Heart right ventricle (tissue), 16 donors: ENCODE measurements around the gene PXDC1. TPM values are rescaled to one million over a fixed set of nuclear protein-coding genes. Genes with fewer than 3 reads are reported as not detected.

Experiments
- ATAC-seq, 8 donors: fragments of 200-7000 bp; cut with Tn5 transposase; one replicate each; pipeline ENCODE4 v1.9.1; 2020; ENCODE audit warnings: mild to moderate bottlenecking in 8 of 8, moderate library complexity in 8 of 8, moderate number of reproducible peaks in 1 of 8
- DNase-seq, 2 donors: peaks; one replicate each; pipeline ENCODE4 v3.0.0-alpha.2; 2020
- H3K27ac ChIP-seq, 10 donors: fragments of 200-600 bp; sonication (generic) in 2 of 10; one replicate each; pipeline versions ENCODE4 v1.5.0 to v1.8.0; 2020 to 2022; ENCODE audit warnings: mild to moderate bottlenecking in 3 of 10
- H3K27me3 ChIP-seq, 7 donors: fragments of 200-600 bp; one replicate each; pipeline ENCODE4 v1.8.0; 2021 to 2022; ENCODE audit warnings: mild to moderate bottlenecking in 2 of 7
- H3K36me3 ChIP-seq, 9 donors: fragments of 200-600 bp; sonication (generic) in 1 of 9; one replicate each; pipeline versions ENCODE4 v1.5.0 to v1.8.0; 2020 to 2022; ENCODE audit warnings: mild to moderate bottlenecking in 2 of 9
- H3K4me1 ChIP-seq, 9 donors: fragments of 200-600 bp; sonication (generic) in 1 of 9; one replicate each; pipeline versions ENCODE4 v1.5.0 to v1.8.0; 2020 to 2022; ENCODE audit warnings: mild to moderate bottlenecking in 4 of 9
- H3K4me3 ChIP-seq, 10 donors: fragments of 200-600 bp; sonication (generic) in 2 of 10; one replicate each; pipeline versions ENCODE4 v1.5.0 to v1.8.0; 2020 to 2022; ENCODE audit warnings: mild to moderate bottlenecking in 7 of 10, moderate library complexity in 2 of 10
- H3K9me3 ChIP-seq, 11 donors: fragments of 200-600 bp in 10 of 11; sonication (generic) in 2 of 11; one replicate each; pipeline versions ENCODE4 v1.5.0 to v1.8.0; 2013 to 2022; ENCODE audit warnings: mild to moderate bottlenecking in 2 of 11, control low read depth in 1 of 11, moderate library complexity in 1 of 11
- WGBS, 2 donors: extraction: QIAGEN DNeasy Blood & Tissue Kit; methylation state at CpG; one replicate each; pipeline ENCODE4 v1.1.7; 2013; ENCODE audit warnings: inconsistent platforms in 1 of 2; 5-methylcytosine and 5-hydroxymethylcytosine counted together
- intact Hi-C, 10 donors: fragments of 100-400 bp; cut with DNase I; formaldehyde crosslinking; loops; one replicate each; pipeline versions ENCODE4 v1.11.1 to v1.14.2; 2022
- polyA plus RNA-seq, 2 donors: library from polyadenylated mRNA; stranded (reverse); fragments of 200-250 nt; gene quantifications; one replicate each; pipeline ENCODE4 v1.2.3, GENCODE V29; 2013
- total RNA-seq, 10 donors: library from RNA; stranded (reverse); fragmentation: NEBNext Ultra II Directional in 3 of 10; extraction: Animal tissue kit (Norgen Biotek cat#: 25700) in 3 of 10; gene quantifications; one replicate each; pipeline versions ENCODE4 v1.2.1 to v1.2.4, GENCODE V29; 2021 to 2023
- TF ChIP-seq, protein P1 (sequence below), 9 donors: fragments of 200-600 bp; sonication (generic) in 2 of 9; IDR thresholded peaks; one replicate each; pipeline versions ENCODE4 v1.5.0 to v1.8.0; 2021 to 2022; ENCODE audit warnings: antibody characterized with exemption in 9 of 9, mild to moderate bottlenecking in 5 of 9, moderate library complexity in 1 of 9
- donor health status: Arrhythmogenic right ventricular cardiomyopathy.
- donor health status: ischemic (EF 13 %, LVEDD 7.1; RV severe dilation, severe dysfunction).
- donor health status: healthy with polysubstance abuse.
- donor health status: DM: no; HTN: yes; CAD: no.
- donor health status: DM: no; HTN: no; CAD: no.
- donor health status: ischemic (EF 25% LVEDD 6.9; RV normal size, moderate dysfunction).
- donor health status: ischemic (EF 25% LVEDD 5.7; RV mildly dilated, moderate dysfunction).
- donor health status: healthy.
- donor health status: DM: yes; HTN: yes; CAD: no.
- donor health status: Ischemic cardiomyopathy.
- donor health status: ischemic (EF 35%, LVEDD 5.7; RV mildly dilated, moderate dysfunction).
- donor health status: nonischemic (EF 11% LVEDD 7.7; RV severe dilation, severe dysfunction).
- donor health status: DM: yes; HTN: yes; CAD: no.
- donor health status: PGD.
- donor health status: ischemic (EF 29% LVEDD 5.4; RV normal size, mild dysfunction).
- donor health status: nonischemic (EF 23%, LVEDD 6.1; RV moderate dilation, normal function).

Gene PXDC1
- total and polyA plus RNA-seq, 12 donors = 11.3 to 69.9 (median 21.7) TPM

DNA sequence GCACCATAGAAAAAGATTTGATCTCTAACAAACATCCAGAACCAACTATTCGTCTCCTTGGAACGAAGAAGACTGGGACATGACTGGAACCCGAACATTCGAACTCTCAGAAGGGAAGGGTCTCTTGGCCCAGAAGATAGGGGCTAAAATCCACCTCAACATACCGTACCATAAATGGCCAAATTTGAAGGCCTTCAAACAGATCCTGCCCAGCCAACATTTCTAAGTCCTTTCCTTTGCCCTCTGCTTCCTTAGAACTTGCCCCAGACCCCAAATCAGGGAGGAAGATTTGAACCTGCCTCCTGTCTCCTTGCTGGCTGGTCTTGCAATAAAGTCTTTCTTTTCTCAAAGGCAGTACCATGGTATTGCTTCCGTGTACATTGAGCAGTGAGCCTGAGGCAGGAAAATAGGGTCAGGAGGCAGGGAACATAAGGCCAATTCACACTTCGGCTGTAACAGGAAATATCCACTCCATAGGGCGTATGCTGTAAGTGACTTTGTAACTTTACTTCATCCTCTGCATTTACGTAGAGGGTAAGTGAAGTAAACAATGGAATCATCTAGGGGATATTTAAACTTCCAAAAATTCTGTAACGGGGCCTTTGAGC is 1.8 kb upstream of the PXDC1 start:
- Histone ChIP-seq H3K4me1 (peaks cover 2 to 46% (median 21%) of the 10 kb centered on the region in 9 donors), H3K36me3 (no peaks in the 10 kb centered on the region), H3K27ac (peak overlapping the region in 6 of 10 donors; percentile 12 to 99 (median 60)), H3K4me3 (no peak overlapping the region), H3K27me3 (peaks cover 0 to 46% (median 0%) of the 10 kb centered on the region in 7 donors), H3K9me3 (no peaks in the 10 kb centered on the region)
- TF ChIP-seq, protein P1, sequence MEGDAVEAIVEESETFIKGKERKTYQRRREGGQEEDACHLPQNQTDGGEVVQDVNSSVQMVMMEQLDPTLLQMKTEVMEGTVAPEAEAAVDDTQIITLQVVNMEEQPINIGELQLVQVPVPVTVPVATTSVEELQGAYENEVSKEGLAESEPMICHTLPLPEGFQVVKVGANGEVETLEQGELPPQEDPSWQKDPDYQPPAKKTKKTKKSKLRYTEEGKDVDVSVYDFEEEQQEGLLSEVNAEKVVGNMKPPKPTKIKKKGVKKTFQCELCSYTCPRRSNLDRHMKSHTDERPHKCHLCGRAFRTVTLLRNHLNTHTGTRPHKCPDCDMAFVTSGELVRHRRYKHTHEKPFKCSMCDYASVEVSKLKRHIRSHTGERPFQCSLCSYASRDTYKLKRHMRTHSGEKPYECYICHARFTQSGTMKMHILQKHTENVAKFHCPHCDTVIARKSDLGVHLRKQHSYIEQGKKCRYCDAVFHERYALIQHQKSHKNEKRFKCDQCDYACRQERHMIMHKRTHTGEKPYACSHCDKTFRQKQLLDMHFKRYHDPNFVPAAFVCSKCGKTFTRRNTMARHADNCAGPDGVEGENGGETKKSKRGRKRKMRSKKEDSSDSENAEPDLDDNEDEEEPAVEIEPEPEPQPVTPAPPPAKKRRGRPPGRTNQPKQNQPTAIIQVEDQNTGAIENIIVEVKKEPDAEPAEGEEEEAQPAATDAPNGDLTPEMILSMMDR (IDR thresholded peaks at IDR 0.05) = no peak
- 72 to 76% methylated on average over 10 of the region's 10 CpGs for WGBS, 2 donors
- intact Hi-C loops = loop anchor here in 5 of 10 donors (5.0 to 10.0 kb wide), 4 partner anchors 44 to 94 kb away; partner anchors contain the start of gene FAM50B (in 1 of the 5)
- ATAC-seq (no peak), DNase-seq (no peak)

DNA sequence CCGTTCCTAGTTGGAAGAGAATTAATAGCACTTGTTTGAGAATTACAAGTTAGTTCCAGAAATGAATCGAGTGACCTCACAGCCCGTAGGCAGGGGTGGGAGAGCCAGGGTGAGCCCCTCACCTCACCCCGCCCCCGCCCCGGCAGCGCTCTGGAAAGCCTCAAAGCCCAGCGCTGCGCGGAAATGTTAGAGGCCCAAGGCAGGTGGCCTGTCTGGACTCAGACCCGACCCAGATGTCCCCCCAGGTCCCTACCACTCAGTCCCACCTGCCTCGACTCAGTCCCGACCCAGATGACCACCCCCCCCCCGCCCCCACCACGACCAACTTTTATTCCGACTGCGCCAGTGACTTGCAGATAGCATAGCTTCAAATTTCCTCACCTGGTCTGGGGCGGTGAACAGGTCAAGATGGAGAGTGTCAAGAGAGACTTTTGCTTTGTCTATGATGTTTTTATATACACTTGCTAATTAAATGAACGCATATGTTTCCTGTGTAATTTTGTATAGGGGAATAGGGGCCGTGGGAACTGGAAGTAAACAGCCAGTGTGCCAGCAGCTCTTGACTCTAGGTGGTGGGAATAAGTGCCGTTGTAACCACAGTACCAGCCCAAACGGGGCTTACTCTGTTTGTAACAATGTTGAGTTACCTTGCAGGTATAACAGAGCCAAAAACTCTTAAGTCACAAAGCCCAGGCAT is 1.2 kb upstream of the PXDC1 start:
- DNase-seq = no peak
- Histone ChIP-seq H3K4me1 (peaks cover 2 to 53% (median 27%) of the 10 kb centered on the region in 9 donors), H3K36me3 (no peaks in the 10 kb centered on the region), H3K4me3 (peak overlapping the region; percentile 66 to 97 (median 86)), H3K9me3 (no peaks in the 10 kb centered on the region), H3K27me3 (peaks cover 0 to 46% (median 0%) of the 10 kb centered on the region in 7 donors), H3K27ac (peak overlapping the region; percentile 96 to 99 (median 98))
- ATAC-seq = peak in 1 of 8 donors; percentile 1
- 32 to 34% methylated on average over 21 to 22 of the region's 22 CpGs for WGBS, 2 donors
- TF ChIP-seq, protein P1 (IDR thresholded peaks at IDR 0.05) = no peak
- intact Hi-C loops = loop anchor here in 5 of 10 donors (5.0 to 10.0 kb wide), 4 partner anchors 45 to 95 kb away; partner anchors contain the start of gene FAM50B (in 1 of the 5)

DNA sequence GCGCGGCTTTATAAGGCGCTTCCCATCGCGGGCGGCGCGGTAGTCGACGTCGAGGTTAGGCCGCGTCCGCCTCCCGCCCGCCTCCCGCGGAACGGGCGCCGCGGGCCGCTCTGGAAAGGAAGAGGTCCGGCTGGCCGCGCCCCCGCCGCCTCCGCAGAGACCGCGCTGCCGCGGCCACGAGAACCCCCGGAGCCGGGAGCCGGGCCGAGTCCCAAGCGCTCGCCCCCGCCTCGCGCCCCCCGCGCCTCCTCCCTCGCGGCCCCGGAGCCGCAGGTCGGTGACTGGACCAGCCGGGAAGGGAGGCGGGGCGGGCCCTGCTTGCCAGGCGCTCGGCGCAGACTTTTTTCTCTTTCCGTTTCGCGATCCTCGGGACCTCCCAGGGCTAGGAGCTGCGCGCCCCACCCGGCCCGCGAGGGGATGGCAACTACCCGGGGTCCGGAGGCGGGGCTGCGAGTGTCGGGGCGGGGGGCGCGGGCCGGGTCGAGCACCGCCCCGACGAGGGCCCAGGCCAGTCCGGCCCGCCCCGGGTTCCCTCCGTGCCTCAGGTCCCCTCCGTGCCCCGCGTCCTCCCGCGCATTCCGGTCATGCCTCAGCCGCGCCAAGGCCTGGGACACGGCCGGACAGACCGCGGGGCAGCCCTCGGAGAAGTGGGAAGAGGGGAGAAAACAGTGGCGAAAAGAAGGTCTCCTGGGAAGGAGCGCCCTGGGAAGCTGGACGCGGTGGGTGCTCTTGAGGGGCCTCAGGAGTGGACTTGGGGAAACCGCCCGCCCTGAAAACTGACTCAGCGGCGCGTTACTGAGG is 417 bp upstream of the PXDC1 start:
- Histone ChIP-seq H3K9me3 (no peaks in the 10 kb centered on the region), H3K4me3 (peak overlapping the region; percentile 66 to 97 (median 86)), H3K27ac (peak overlapping the region; percentile 96 to 99 (median 98)), H3K27me3 (peaks cover 0 to 46% (median 0%) of the 10 kb centered on the region in 7 donors), H3K36me3 (no peaks in the 10 kb centered on the region), H3K4me1 (peaks cover 2 to 60% (median 35%) of the 10 kb centered on the region in 9 donors)
- 1% methylated on average over 63 to 104 of the region's 104 CpGs for WGBS, 2 donors
- ATAC-seq = peak; percentile 66 to 80 (median 72)
- TF ChIP-seq, protein P1 (IDR thresholded peaks at IDR 0.05) = peak; percentile 9 to 55 (median 40)
- peak; percentile 88 to 90 for DNase-seq
- intact Hi-C loops = loop anchor here in 6 of 10 donors (2.0 to 10.0 kb wide), 5 partner anchors 45 to 95 kb away; partner anchors contain the start of gene FAM50B (in 1 of the 6)
